ENCODE data around the gene AQP7.
"Not testable (repeated sequence)": the region's sequence is repeated elsewhere in the genome, so short reads cannot be mapped to it uniquely, and the experiment has no call there.

AQP7 gene

DNA sequence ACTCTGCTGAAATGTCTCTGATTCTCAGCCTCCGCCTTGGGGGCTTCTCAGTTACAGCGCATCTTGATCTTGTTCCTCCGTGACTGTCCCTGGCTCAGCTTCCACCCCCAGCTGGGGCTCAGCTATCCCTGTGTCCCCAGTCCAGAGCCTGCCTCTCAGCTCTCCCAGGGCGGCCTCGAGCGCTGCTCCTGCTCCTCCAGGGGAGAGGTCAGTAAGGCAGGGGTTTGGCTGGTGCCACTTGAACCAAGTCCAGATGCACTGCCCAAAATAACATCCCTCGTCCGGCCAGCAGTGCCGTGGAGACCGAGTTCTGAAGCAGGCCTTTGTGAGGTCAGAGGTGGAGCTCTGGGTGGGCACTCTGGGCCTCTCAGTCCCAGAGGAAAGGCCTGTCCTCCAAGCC, at the start of gene AQP7:
AQP7 (minus strand) TSS at position 198 of the 400 bp plus-strand sequence. CDS start 1,306 bp downstream, outside the sequence.
- DNase-seq, result not testable (repeated sequence)

DNA sequence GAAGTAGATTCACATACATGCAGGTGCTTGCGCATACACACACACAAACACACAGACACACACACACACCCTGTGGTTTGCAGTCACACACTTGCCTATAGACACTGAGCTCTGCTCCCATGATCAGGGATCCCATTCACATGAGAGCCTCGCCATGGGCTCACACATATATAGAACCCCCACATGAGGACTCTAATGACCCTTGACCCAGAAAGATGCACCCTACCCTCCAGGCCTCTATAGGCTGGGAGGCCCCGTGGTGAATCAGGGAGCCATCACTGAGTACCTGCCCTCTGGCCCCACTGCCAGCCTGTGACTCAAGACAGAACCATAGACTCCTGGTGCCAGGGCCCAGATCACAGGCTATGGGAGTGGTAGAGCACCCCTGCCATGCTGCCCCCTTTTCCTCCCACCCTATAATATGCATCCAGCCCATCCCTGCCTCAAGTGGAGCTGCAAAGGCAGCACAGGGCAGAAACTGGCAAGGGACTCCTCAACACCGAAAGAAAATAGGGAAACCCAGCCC, 48.3 kb upstream of the AQP7 start:
- DNase-seq, result no peak

DNA sequence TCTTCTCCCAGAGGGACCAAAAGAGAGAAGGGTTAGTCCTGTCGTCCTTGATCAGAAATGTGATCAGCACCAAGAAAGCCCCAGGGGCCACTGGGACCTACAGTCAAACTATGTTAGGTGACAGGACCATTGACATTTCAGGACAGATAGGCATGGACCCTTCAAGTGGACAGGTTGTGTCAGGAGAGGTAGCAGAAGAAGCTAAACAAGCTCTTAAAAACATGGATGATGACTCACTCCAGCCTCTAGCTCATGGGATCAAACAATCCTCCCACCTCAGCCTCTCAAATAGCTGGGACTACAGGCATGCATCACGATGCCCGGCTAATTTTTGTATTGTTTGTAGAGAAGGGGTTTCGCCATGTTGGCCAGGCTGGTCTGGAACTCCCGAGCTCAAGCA, 47.3 kb upstream of the AQP7 start:
- no peak for DNase-seq

DNA sequence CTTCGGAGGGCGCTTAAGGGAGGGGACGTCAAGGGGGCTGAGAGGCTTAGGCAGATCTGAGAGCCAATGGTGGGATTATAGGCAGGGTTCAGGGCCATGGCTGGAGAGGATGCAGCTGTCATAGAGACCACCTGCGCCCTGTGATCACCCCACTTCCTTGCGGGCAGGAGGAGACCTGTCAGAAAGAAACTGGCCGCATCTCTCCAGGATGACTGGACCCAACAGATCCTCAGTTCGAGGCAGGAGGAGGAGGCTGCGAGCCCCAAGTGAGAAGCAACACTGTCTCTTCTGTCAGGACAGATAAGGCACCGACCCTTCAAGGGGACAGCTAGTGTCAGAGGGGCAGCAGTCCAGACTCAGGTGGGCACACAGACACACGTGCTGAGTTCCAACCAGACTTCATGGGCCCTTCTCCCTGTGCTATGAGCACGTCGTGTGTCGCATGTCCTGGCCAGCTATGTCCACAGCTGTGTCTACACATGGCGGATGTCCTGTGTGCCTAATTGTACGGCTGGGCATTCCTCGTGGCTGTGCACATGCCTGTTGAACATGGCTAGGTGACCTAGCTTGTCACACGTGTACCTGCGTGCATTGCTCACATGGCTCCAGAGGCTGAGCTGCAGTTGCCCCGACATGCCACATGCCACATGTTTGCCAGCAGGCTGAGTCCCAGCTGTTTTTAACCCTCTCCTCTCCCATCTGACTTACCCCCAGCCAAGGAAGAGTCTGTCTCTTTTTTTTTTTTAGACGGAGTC, 45.6 kb upstream of the AQP7 start:
- no peak for DNase-seq

DNA sequence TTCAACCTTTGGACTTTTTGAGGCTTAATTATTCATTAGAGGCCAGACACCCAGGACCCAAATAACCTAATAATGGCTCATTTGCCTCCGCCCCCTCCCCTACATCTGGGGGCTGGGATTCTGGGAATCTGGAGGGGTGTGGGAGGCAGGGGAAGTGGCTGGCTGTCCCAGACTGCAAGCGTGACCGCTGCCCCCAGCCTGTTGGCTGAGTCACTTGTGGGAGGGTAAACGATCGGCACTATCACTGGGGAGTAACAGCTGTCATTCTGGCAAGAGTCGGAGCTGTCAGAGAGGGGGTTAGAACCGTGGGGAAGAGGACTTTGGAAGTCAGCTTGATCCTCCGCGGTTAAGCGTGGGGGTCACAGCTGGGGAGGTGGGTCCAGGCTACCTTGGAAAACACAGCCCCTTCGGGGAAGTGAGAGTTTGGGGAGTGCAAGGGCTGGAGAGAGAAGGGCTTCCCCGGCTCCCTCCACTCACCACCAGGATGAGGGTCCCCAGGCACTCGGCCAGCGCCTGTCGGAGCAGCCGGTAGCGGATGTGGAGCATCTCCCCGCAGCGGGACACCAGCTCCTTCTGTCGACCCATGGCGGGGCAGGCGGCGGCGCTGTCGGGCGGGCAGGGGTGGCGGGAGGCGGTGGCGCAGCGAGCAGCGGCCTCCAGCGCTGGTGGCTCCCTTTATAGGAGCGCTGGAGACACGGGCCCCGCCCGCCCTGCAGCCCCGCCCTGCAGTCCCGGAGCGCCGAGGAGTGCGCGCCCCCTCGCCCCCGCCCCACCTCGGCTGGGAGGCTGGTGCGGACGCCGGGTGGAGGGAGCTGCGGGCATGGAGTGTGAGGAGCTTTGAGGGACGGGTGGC, 44.8 kb upstream of the AQP7 start, which contains the start of gene AQP3:
AQP3 (minus strand) TSS at position 648 of the 853 bp plus-strand sequence; CDS start at position 585, 63 bp downstream.
- peak; percentile 23 for DNase-seq

DNA sequence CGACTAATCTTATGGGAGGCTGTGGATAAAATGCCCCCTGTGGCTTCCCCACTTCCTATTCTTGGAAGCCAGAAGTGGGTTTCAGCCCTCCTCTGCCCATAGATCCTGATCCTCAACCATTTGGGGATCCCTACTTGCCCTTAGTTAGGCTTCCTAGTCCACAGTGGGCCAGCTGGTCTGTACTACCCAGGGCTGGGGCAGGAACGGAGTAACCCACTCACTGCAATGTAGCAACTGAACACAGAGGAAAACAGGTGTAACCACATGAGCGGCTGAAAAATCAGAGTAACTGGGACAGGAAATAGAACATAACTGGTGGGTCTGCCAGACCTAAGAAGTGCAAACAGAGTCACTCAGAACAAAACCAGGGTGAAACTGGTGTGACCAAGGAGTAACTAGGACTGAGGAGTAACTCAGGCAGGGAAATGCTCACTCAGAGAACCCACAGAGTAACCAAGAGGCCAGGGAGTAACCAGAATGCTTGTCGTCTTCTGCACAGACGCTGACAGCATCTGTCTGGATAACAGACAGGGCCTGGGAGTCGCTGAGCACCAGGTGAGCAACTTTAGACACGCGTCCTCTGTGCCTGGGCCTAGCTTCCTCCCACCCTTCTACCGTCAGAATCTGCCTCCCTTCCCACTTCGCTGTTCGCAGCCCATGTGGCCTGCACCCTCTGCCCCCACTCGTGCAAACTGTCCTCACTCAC, 44.0 kb upstream of the AQP7 start:
- no peak for DNase-seq

DNA sequence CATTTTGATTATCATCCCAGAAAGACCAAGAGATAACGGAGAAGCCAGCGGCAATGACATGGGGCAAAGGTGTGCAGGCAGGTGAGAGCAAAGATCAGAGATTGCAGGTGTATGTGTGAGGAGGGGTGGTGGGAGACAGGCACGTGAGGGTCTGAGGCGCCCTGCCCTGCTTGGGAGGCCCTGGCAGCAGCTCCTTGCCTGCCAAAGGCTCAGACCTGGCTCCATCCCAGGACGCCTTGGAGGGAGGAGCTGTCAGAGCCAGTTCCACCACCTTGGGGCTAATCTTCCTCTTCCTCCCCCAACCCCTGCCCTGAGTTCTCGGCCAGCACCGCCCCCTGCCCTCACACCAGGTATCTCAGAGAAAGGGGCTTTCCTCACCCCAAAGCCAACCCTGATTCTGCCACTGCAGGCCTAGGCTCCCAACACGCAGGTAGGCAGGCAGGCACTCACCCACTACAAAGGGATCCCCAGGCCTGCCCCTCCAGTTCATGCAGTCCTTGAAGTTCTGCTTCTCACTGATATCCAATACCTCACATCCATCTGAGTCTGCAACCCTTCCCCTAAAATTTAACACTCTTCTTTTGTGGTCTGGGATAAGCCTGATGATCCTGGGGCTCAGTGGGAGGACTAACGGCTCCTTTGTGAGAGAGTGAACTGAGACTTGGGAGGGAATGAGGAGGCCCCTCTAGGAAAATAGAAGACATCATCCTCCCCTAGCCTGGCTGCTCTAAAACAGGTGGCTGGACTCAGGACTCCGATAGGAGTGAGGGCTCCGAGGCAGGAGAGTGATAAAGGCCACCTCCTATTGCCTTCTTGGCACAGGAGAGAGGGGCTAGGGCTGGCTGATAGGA, 43.2 kb upstream of the AQP7 start:
- no peak for DNase-seq

DNA sequence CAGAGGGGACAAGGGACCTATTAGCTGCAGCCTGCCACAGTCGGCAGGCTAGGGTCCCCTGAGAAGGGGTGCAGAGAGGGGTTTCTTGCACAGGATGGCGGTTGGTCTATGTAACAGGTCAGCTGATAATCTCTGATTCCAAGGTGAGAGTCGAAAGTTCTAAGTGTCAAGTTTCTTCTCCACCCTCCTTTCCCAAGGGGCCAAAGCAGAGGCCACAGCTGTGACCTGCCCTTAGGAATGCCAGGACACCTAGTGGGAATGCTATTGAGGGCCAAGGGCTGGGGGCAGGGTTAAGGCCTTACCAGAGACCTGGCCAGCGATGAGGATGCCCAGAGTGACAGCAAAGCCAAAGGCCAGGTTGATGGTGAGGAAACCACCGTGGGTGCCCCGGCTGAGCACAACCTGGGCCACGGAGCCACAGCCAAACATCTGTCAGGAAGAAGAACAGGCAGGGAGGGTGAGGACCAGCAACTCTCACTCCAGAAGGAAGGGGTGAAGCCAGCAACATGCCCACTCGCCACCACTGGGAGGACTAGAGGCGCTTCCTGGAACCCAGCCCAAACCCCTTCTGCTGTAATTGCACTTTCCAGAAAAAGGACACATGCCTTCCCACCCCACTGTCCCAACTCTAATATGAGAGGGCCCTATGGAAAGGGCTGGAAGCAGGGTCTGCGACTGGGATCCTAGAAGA, 41.2 kb upstream of the AQP7 start:
- DNase-seq, result no peak

DNA sequence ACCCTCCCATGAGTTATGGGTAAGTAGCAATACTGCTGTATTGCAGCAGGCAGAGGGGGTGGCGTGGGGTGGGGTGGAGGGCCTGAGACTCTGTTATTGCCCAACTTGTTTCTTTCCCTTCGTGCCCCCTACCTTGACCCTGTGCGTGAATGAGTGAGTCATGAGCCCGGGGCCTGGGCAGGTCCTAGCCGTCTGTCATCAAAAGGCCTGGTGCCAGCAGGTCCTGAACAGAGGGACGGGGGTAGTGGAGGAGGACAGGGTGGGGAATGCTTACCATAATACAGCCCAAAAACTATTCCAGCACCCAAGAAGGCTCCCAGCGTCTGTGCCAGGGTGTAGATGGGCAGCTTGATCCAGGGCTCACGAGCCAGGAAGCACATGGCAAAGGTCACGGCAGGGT, 40.7 kb upstream of the AQP7 start:
- DNase-seq, result no peak

DNA sequence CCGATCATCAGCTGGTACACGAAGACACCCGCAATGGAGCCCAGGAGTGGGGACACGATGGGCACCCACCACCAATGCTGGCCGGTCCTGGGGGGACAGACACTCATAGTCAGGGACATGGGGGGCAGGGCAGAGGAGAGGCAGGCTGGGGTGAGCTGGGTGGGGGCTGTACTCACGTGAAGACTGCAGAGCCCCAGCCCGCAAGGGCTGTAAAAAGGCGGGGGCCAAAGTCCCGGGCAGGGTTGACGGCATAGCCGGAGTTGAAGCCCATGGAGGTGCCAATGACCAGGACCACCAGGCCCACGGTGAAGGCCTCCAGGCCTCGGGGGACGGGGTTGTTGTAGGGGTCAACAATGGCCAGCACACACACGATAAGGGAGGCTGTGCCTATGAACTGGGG, 39.8 kb upstream of the AQP7 start:
- no peak for DNase-seq

DNA sequence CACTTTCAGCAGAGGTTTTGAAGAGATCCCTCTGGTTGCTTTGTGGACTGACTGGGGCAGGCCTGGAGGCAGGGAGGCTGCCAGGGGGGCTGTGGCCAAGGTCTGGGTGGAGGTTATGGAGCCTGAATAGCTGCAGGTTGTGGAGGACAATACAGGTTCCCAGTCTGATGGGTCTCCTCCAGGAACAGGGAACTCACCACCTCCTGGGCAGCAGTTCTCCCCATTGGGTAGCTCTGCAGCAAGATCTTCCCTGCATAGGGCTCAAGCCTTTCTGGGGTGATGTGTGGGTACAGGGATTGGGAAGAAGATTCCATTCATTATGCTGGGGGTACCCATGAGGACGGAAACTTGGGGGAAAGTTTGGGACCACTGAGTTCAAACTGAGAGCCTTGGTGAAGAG, 38.2 kb upstream of the AQP7 start:
- no peak for DNase-seq

DNA sequence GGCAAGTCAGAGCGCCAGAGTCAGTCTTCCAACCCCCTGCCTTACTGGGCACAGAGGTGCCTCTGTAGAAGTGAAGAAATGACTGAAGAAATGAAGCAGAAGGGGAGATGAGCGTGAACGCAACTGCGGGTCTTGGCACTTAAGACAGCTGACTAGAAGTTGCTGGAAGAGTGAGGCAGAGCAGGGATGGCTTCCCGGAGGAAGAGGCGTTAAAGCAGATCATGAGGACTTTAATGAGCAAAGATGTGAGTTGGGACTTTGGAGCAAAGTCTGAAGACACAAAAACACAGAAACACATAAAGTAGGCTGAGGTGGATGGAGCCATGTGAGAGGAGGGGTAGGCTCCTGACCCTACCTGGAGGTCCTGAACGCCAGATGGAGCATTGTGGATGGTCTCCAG, 37.8 kb upstream of the AQP7 start:
- DNase-seq, result no peak

DNA sequence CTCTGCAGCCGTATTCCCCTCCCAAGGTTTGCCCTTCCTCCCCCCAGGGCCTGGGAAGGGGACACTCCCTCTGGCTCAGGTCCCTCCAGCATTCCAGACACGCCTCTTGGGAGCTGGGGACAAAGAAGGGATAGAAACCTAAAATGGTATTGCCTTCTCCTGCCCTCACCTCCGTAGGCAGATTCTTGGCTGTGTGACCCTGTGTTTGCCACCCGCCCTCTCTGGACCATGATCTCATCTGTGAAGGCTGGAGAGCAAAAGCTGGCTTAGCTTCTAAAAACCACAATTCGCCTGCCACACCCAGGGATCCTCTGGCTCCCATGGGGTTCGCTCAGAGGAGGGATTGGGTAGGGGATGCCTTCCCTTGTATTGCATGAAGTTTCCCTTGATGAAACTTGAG, 37.4 kb upstream of the AQP7 start:
- no peak for DNase-seq

DNA sequence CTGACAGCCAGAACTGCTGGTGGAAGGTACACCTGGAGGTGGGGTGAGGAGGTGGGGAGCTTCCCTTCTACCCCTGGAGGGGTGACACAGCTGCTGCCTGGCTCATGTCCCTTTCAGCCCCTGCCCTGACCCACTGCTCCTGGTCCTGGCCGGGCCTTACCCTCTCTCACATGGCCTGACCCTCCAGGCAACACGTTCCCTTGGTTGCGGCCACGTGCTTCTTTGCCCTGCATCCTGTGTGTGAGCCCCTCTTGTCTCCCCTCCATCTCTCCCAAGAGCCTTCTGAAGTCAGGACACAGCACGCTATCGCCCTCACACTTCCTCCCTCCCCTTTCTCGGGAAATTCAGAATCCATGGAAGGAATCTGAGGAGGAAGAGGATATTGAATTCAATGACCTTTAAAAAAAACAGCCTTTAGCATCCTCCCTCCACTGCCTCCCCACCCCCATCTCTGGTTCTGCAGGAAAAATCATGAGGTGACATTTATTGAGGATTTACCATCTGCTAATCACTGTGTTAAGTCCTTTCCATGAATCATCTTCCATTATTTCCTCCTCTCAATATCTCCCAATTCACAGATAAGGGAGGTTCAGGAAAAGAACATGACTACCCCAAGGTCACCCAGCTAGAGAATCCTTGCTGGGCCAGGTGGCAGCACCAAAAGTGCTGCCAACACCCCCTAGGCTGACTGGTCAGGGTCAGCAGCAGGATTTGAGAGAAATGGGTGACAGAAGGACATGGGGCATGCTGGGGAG, 36.7 kb upstream of the AQP7 start:
- DNase-seq, result no peak

DNA sequence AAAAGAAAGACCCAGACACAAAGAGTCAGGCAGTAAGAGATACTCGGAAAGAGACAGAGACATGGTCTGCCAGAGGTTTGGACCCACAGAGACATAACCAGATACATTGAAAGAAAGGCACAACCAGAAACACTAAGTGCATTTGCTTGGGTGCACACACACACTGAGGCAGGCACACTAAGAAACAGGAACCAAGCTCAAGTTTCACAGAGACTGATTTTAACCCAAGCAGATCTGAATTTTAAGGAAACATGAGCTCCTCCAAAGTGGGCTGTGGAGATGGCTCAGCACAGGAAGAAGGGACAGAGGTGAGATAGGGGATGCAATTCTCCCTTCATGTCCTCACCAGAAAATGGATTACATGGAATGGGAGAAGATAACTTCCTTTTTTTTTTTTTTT, 35.5 kb upstream of the AQP7 start:
- no peak for DNase-seq

DNA sequence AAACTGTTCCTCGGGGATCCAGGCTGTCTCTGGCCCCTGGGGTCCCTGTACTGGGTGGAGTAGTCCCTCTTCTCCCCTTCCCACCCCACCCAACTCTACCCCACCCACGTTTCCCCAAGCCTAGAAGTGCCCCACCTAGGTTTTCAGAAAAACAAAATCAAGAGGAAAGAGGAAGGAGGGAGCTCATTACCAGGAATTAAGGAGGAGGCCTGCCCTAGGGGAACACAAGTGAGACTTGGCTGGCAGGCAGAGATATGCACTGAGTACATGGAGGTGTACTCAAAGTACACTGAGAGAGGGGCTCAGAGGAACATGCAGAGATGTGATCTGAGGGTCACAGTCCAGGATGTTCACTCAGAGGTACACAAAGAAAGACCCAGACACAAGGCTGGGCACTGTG, 34.8 kb upstream of the AQP7 start:
- DNase-seq, result no peak

DNA sequence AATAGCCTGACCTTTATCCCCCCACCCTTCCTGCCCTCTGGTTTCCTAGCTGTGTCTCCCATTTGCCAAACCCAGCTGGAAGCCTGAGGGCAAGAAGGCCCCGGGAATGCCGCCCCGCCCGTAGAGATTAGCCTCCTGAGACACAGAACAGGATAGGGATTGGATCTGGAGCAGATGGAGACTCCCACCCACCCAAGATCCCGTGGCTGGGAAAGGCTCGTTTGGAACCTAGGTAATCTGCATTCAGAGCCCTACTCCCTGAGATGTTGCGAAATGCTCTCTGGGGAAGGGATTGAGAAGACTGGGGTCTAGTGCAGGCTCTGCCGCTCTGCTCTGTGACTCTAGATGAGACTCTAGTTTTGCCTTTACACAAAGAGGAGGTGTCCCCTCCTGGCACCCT, 34.1 kb upstream of the AQP7 start:
- no peak for DNase-seq

DNA sequence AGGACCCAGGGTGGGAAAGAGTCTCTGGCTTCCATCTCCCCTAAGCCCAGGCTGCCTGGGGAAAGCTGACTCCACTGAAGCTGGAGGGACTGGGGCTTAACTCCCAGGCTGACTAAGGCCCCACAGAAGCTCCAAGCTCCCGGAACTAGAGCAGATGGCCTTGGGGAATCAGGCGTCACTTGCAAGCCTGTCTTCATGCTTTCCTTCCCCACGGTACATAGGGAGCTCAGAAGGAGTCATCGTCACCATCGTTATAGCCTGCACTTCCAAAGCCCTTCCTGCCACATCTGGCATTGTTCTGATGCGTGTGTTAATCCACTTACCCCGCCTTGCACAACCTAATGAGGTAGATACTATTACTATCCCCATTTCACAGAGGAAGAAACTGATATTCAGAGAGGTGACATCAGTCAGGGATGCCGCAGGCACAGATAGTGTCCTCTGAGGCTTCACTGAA, 33.5 kb upstream of the AQP7 start:
- DNase-seq, result no peak

DNA sequence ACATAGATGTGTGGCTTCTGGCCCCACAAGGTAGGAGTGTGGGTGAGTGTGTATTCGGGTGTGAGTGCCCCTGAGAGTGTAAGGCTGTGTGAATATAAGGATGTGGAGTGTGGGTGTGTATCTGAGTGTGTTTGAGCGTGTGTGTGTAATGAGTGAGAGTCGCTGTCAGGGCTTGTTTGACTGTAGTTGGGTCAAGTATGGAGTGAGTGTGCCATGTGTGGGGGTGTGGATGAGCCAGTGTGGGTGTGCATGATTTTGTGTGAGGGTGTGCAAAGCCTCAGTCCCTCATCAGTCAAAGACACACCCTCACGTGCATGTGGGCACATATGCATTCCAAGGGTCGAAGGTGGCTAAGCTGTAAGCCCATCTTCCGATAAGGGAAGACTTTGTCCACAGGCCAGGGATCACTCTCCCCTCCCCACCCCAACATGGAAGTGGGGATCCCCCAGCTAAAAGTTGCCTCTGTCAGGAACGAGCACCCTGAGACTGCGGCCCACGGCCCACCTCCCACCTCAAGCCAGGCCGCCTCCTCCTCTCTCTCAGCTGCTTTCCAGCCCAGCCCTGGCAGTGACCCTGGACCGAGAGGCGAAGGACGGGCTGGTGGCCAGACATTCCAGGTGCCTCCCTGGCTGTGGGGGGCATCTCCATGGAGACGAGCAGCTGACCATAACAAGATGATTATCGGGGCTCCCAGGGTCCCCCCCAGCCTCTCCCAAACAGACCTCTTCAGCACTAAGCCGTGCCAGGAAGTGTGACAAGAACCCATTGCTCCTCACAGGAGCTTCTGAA, 32.1 kb upstream of the AQP7 start:
- DNase-seq, result no peak

DNA sequence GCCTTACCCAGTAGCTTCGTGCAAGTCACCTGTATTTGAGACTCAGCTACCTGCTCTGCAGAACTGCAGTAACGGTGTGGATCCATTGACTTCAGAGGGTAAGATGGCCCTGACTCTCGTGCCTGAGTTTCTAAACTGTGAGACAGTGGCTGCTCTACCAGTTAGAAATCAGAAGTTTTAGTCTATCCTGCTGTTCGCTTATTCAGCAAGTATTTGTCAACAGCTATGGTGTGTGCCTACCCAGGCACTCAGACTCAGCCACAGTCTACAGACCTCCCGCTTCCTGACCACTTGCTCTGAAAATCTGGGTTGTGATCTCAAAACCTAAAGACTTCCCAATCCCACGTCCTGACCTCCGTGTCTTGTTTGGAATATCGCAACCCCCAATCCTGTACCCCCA, 31.5 kb upstream of the AQP7 start:
- no peak for DNase-seq
